ENCODE measurements around the gene XKR7. TPM values are rescaled to one million over a fixed set of nuclear protein-coding genes. Genes with fewer than 3 reads are reported as not detected.

The XKR7 gene
- total RNA-seq, 1 experiment from 2014 or later = 1.3 TPM

- no peak overlapping the region for H4K91ac ChIP-seq (ENCODE audit: insufficient read length, low read depth, low read length)
- H4K8ac ChIP-seq (replicated peaks; ENCODE audit: insufficient read length, low read depth, low read length) = no peak overlapping the region
- H3K4me2 ChIP-seq (ENCODE audit: insufficient read depth, insufficient read length, low read length) = no peak overlapping the region
- no peak overlapping the region for H2AFZ ChIP-seq (ENCODE audit: low read length)
- H3K79me1 ChIP-seq (ENCODE audit: insufficient read depth, low read depth, low read length, poor library complexity, severe bottlenecking) = no peaks in the 10 kb centered on the region
- H3K27ac Mint-ChIP-seq = no peak overlapping the region
- H2AK5ac ChIP-seq (ENCODE audit: insufficient read length, low read length) = no peak overlapping the region
- H3K14ac ChIP-seq (ENCODE audit: insufficient read depth, low read length) = no peak overlapping the region
- H3K4me1 Mint-ChIP-seq = peaks cover 19 to 21% of the 10 kb centered on the region in 2 experiments
- H3K18ac ChIP-seq (ENCODE audit: insufficient read length, low read depth, low read length) = no peak overlapping the region
- peaks cover 3% of the 10 kb centered on the region for H4K20me1 ChIP-seq (ENCODE audit: control insufficient read depth, insufficient read depth, insufficient read length)
- no peak overlapping the region for H3K56ac ChIP-seq (ENCODE audit: insufficient read length, low read depth, low read length)
- H3K4me3 Mint-ChIP-seq = no peak overlapping the region
- no peak overlapping the region for H3T11ph ChIP-seq (ENCODE audit: low read length)
- TF ChIP-seq CTCF (conservative IDR thresholded peaks at IDR 0.05) = no peak
- H3K23ac ChIP-seq (ENCODE audit: insufficient read length, low read depth, low read length) = no peak overlapping the region
- H3K36me3 Mint-ChIP-seq (ENCODE audit: insufficient read depth in 1 of 3, low read depth in 3 of 3) = no peaks in the 10 kb centered on the region
- no peaks in the 10 kb centered on the region for H3K9me3 Mint-ChIP-seq
- no peak overlapping the region for H2BK15ac ChIP-seq (ENCODE audit: low read depth, low read length)
- H2BK120ac ChIP-seq (ENCODE audit: low read depth, low read length, poor library complexity, severe bottlenecking) = no peak overlapping the region
- H3K23me2 ChIP-seq (ENCODE audit: insufficient read length, low read depth, low read length, poor library complexity, severe bottlenecking) = no peaks in the 10 kb centered on the region
- H3K9me3 ChIP-seq (ENCODE audit: control insufficient read depth, low read depth, low read length) = no peaks in the 10 kb centered on the region
- DNase-seq = no peak
- peaks cover 5% of the 10 kb centered on the region; the same call in 1 of the 2 replicates for H3K27me3 Mint-ChIP-seq (ENCODE audit: low read depth)
- no peaks in the 10 kb centered on the region for H3K4me1 ChIP-seq (ENCODE audit: insufficient read depth, low read length)
- no peaks in the 10 kb centered on the region for H3K79me2 ChIP-seq (ENCODE audit: insufficient read depth, low read length)
- no peak overlapping the region for H3K4ac ChIP-seq (ENCODE audit: low read depth, low read length)
- 0 out of 2 replicates have a peak, but pooled peaks cover 2% of the 10 kb centered on the region for H3K27me3 ChIP-seq (ENCODE audit: insufficient read depth, low read length)
- WGBS (ENCODE audit: extremely low coverage, insufficient read length, low lambda C conversion rate) = no CpG with 5 or more reads among the region's 4 CpGs
- H2BK5ac ChIP-seq (ENCODE audit: insufficient read length, low read length) = no peak overlapping the region
- no peak overlapping the region for H3K27ac ChIP-seq (ENCODE audit: insufficient read length, low read depth, low read length)
- H4K5ac ChIP-seq (ENCODE audit: insufficient read length, low read depth, low read length) = no peak overlapping the region
- no peak overlapping the region for H2BK20ac ChIP-seq (ENCODE audit: low read depth, low read length, poor library complexity, severe bottlenecking)
- H2BK12ac ChIP-seq (ENCODE audit: insufficient read length, low read depth, low read length) = no peak overlapping the region
- H3K9ac ChIP-seq (ENCODE audit: extremely low read depth, insufficient read length, low read length) = no peak overlapping the region
Observed at GRCh38 chr20:31936420-31936819, 31.5 kb upstream of the XKR7 start.

Data from H9 (cell line).